Measurements from ENCODE around the gene C15orf62.

C15orf62 gene

GRCh38 chr15:40754883-40755811 lies 14.6 kb upstream of the C15orf62 start, which contains the start of gene RMDN3:
Gene RMDN3, minus strand, starts transcription at chr15:40755254. Its CDS starts 471 bp downstream, at chr15:40754783.
- H3K4me3 ChIP-seq (ENCODE audit: low read depth, low read length), result peak within 1 kb of the TSS; percentile 78
- TF ChIP-seq CTCF (IDR thresholded peaks at IDR 0.05; ENCODE audit: insufficient read depth, low read depth, low read length, missing control alignments), result no peak
- peak; percentile 96 for DNase-seq (ENCODE audit: low read depth)

GRCh38 chr15:40755812-40756208 lies 14.0 kb upstream of the C15orf62 start:
- peak overlapping the region; percentile 78 for H3K4me3 ChIP-seq (ENCODE audit: low read depth, low read length)
- DNase-seq (ENCODE audit: low read depth), result peak; percentile 44
- TF ChIP-seq CTCF (IDR thresholded peaks at IDR 0.05; ENCODE audit: insufficient read depth, low read depth, low read length, missing control alignments), result no peak

GRCh38 chr15:40756938-40757337 lies 12.8 kb upstream of the C15orf62 start:
- DNase-seq (ENCODE audit: low read depth), result no peak

GRCh38 chr15:40759961-40760360 lies 9.8 kb upstream of the C15orf62 start:
- no peak overlapping the region for H3K4me3 ChIP-seq (ENCODE audit: low read depth, low read length)
- TF ChIP-seq CTCF (IDR thresholded peaks at IDR 0.05; ENCODE audit: insufficient read depth, low read depth, low read length, missing control alignments), result no peak
- DNase-seq (ENCODE audit: low read depth), result no peak

More at GRCh38 chr15:40756938-40757337, 12.8 kb upstream of the C15orf62 start:
- no peak overlapping the region for H3K4me3 ChIP-seq (ENCODE audit: low read depth, low read length)
- TF ChIP-seq CTCF (IDR thresholded peaks at IDR 0.05; ENCODE audit: insufficient read depth, low read depth, low read length, missing control alignments), result no peak

- peak overlapping the region; percentile 71 for H3K4me3 ChIP-seq (ENCODE audit: low read depth, low read length)
- DNase-seq (ENCODE audit: low read depth), result peak; percentile 64
- TF ChIP-seq CTCF (IDR thresholded peaks at IDR 0.05; ENCODE audit: insufficient read depth, low read depth, low read length, missing control alignments), result no peak
Measured at GRCh38 chr15:40762919-40763800, 6.6 kb upstream of the C15orf62 start.

GRCh38 chr15:40763801-40764628 lies 5.8 kb upstream of the C15orf62 start, which contains the start of gene GCHFR:
Gene GCHFR, plus strand, starts transcription at chr15:40764068. Its CDS starts 113 bp downstream, at chr15:40764181.
- TF ChIP-seq CTCF (IDR thresholded peaks at IDR 0.05; ENCODE audit: insufficient read depth, low read depth, low read length, missing control alignments), result peak; percentile 45
- DNase-seq (ENCODE audit: low read depth), result peak; percentile 88
- peak within 1 kb of the TSS; percentile 71 for H3K4me3 ChIP-seq (ENCODE audit: low read depth, low read length)
